ENCODE data around the gene F13A1.

GRCh38 chr6:6348256-6348655 is 27.8 kb upstream of the F13A1 start:
- TF ChIP-seq CTCF (IDR thresholded peaks at IDR 0.05) = no peak
- no peak for TF ChIP-seq POLR2A (IDR thresholded peaks at IDR 0.05)

Measured in testis (tissue), 2 donors.